ENCODE results near the gene SGPL1. TPM values are rescaled to one million over a fixed set of nuclear protein-coding genes. Genes with fewer than 3 reads are reported as not detected.

SGPL1 gene
- polyA plus RNA-seq, 3 donors from 2014 or later: 19.8 to 25.9 (median 20.3) TPM

DNA sequence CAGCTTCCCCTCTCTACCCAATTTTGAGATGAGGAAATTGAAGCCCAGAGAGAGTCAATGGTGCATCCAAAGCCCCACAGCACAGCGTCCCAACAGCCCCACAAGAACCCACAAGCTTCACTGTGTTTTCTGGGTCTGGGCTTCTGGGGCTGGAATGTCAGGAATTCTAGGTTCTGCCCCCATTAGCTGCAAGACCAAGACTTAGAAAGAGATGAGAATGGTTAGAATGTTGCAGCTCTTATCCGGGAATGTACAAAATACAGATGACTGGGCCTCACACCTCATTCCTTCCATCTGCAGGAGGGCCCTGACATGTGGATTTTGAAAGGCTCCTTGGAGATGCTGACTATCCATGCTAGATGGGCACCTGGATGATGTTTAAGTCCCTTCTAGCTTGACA, 6.0 kb upstream of the SGPL1 start:
- no peaks in the 10 kb centered on the region for H3K36me3 Mint-ChIP-seq
- no peaks in the 10 kb centered on the region for H3K9me3 Mint-ChIP-seq
- peaks cover 4 to 7% of the 10 kb centered on the region in 2 donors for H3K4me1 Mint-ChIP-seq
- no peak overlapping the region for H3K27ac Mint-ChIP-seq
- no peak for DNase-seq
- H3K27me3 Mint-ChIP-seq (ENCODE audit: low read depth in 3 of 3): peaks cover 2 to 5% (median 4%) of the 10 kb centered on the region in 3 donors
- H3K4me3 Mint-ChIP-seq: no peak overlapping the region

DNA sequence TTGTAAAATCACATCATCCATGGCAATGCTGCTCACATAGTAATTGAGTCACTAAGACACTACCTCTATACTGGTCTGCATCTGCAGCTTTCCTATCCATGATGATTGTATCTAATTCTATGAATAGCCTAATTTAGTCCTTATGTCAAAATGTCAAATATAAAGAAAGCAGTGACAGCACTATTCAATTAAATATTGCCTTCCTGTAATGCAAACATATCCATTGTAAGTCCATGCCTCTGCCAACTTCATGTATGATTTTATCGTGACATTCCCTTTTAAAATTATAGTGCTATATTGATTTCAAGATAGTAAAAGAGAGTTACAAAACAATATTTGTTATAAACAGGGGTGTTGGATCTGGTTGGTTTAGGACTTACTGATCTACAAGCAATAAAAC, 4.8 kb upstream of the SGPL1 start:
- Mint-ChIP-seq H3K9me3 (no peaks in the 10 kb centered on the region), H3K27me3 (ENCODE audit: low read depth in 3 of 3) (peaks cover 2 to 5% (median 4%) of the 10 kb centered on the region in 3 donors), H3K4me1 (peaks cover 9 to 17% of the 10 kb centered on the region in 2 donors), H3K36me3 (no peaks in the 10 kb centered on the region), H3K4me3 (no peak overlapping the region), H3K27ac (no peak overlapping the region)
- DNase-seq: no peak

DNA sequence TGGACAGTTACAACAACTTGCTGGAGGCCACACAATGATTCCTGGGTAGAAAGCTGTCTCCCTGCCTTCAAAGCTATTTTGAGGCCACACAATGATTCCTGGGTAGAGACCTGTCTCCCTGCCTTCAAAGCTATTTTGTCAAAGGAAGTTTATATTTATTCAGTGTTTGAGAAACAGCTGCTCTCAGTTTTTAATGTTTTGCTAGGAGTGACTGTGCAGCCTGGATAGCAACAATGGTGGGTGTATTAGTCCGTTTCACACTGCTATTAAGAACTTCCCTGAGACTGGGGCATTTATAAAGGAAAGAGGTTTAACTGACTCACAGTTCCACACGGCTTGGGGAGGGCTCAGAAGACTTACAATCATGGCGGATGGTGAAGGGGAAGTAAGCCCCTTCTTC, 3.9 kb upstream of the SGPL1 start:
- Mint-ChIP-seq H3K36me3 (no peaks in the 10 kb centered on the region), H3K4me1 (peaks cover 14 to 24% of the 10 kb centered on the region in 2 donors), H3K4me3 (no peak overlapping the region), H3K9me3 (no peaks in the 10 kb centered on the region), H3K27me3 (ENCODE audit: low read depth in 3 of 3) (peaks cover 2 to 7% (median 4%) of the 10 kb centered on the region in 3 donors), H3K27ac (no peak overlapping the region)
- DNase-seq: no peak

DNA sequence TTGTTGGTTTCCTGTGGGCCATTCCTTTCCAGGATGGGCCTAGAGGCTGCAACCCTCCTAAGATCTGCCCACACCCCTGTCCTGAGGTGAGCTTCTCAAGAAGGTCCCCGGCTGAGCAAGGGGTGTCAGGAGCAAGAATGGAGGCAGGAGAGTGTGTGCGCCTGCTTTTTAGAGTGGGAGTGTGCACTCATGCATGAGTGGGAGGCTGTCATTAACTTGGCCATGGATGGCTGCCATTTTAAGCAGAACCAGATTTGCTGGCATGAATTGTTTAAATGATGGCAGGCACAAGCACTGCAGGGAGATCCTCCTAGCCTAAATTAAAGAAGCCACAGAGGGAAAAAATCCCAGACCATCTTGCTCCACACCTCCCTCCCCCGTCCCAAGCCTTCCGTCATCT, 2.9 kb upstream of the SGPL1 start:
- Mint-ChIP-seq H3K4me3 (no peak overlapping the region), H3K27me3 (ENCODE audit: low read depth in 3 of 3) (peaks cover 0 to 5% (median 2%) of the 10 kb centered on the region in 3 donors), H3K27ac (peak overlapping the region in 1 of 6 donors; percentile 23), H3K4me1 (peaks cover 20 to 32% of the 10 kb centered on the region in 2 donors), H3K9me3 (no peaks in the 10 kb centered on the region), H3K36me3 (peaks cover 0 to 2% (median 0%) of the 10 kb centered on the region in 3 donors)
- no peak for DNase-seq

DNA sequence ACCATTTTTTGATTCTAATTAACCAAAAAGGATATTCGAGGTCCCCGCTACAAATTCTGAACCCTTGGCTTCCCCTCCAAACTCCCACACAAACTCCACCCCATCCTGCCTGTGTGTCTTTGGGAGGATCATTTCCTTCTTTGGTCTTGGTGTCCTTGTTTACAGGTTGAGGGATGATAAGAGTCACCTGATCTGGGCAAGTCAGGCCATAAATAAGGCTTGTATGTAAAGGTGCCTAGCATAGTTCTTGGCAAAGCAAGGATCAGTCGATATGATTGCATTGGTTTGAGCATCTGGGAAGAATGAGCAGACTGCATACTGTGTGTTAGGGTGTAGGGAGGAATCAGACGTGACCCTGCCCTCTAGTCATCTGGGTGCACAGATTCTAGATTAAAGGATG, 1.6 kb upstream of the SGPL1 start:
- Mint-ChIP-seq H3K36me3 (peaks cover 0 to 3% (median 0%) of the 10 kb centered on the region in 3 donors), H3K4me1 (peaks cover 21 to 35% of the 10 kb centered on the region in 2 donors), H3K27me3 (ENCODE audit: low read depth in 3 of 3) (peaks cover 0 to 5% (median 0%) of the 10 kb centered on the region in 3 donors), H3K27ac (peak overlapping the region in 2 of 6 donors; percentile 23 to 65), H3K4me3 (peak overlapping the region; percentile 44 to 97 (median 61)), H3K9me3 (no peaks in the 10 kb centered on the region)
- DNase-seq: no peak

DNA sequence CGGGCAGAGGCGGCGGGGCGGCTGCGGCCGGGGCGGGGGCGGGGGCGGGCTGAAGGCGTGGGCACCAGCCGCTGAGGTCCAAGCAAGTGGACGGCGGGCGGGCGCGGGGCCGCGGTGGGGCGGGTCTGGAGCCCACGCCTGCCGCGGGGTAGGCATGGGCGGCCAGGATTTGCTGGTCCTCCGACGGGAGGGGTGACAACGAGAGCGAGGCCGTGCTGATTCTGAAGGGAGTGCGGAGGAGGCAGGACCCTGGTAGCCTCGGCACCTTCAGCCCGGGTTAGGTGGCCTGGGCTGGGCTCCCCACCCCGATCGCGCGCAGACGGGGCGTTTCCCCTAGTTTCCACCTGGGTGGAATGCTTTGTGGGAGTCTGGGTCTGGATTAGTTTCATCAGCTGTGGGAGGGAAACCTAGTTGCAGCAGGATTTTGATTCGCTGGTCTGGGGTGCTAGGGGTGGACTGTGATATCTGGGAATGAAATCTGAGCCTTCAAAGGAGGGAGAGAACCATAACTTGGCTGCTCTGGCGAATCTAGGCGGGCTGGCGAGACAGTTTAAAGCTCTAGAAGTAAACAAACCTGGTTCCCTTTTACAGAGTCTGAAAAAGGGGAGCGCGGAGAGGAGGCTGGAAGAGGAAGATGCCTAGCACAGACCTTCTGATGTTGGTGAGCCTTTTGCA, 609 bp downstream of the SGPL1 start:
- H3K4me3 Mint-ChIP-seq: peak overlapping the region; percentile 93 to 97 (median 95)
- H3K9me3 Mint-ChIP-seq: no peaks in the 10 kb centered on the region
- H3K4me1 Mint-ChIP-seq: peaks cover 25 to 39% of the 10 kb centered on the region in 2 donors

DNA sequence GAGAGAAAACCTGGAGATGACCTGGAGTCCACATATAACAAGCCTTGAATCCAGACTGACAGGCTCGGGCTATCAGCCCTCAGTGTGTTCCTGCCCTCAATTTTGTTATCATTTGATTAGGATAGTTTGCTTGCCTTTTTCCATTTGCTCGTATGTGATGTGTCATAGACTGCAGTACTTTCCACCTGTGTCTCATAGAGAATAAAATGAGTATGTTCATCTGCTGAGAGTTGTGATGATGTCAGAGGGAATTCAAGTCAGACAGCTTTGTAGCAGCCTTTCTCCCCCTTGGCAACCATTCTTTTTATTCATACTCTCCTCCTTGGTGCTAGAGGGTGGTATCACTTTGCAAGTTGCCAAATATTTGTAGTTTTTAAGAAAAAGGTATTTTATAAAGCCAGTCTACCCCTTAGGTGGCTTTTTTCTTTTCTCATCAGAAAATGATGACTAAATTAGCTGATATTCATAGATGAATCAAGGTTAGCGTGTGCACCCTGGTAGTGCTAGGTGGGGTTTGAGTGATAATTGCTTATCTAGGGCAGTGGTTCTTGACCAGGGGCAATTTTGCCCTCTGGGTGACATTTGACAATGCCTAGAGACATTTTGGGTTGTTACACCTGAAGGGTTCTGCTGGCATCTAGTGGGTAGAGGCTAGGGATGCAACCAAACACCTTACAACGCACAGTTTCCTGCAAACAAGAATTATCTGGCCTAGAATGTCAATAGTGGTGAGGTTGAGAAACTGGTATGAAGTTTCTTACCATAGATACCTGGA, 5.4 kb downstream of the SGPL1 start:
- peak in 1 of 3 donors; percentile 8 for DNase-seq
- peaks cover 0 to 3% (median 0%) of the 10 kb centered on the region in 3 donors for H3K27me3 Mint-ChIP-seq (ENCODE audit: low read depth in 3 of 3)
- H3K9me3 Mint-ChIP-seq: no peaks in the 10 kb centered on the region
- peaks cover 16 to 26% of the 10 kb centered on the region in 2 donors for H3K4me1 Mint-ChIP-seq
- H3K36me3 Mint-ChIP-seq: peaks cover 7 to 33% (median 12%) of the 10 kb centered on the region in 3 donors
- H3K27ac Mint-ChIP-seq: peak overlapping the region in 1 of 6 donors; percentile 53
- no peak overlapping the region for H3K4me3 Mint-ChIP-seq

More for the DNA sequence above, 609 bp downstream of the SGPL1 start:
- H3K36me3 Mint-ChIP-seq: peaks cover under 1 to 14% (median 10%) of the 10 kb centered on the region in 3 donors
- peak overlapping the region; percentile 76 to 95 (median 91) for H3K27ac Mint-ChIP-seq
- DNase-seq: peak in 1 of 3 donors; percentile 26
- H3K27me3 Mint-ChIP-seq (ENCODE audit: low read depth in 3 of 3): peaks cover 0 to 4% (median 0%) of the 10 kb centered on the region in 3 donors

DNA sequence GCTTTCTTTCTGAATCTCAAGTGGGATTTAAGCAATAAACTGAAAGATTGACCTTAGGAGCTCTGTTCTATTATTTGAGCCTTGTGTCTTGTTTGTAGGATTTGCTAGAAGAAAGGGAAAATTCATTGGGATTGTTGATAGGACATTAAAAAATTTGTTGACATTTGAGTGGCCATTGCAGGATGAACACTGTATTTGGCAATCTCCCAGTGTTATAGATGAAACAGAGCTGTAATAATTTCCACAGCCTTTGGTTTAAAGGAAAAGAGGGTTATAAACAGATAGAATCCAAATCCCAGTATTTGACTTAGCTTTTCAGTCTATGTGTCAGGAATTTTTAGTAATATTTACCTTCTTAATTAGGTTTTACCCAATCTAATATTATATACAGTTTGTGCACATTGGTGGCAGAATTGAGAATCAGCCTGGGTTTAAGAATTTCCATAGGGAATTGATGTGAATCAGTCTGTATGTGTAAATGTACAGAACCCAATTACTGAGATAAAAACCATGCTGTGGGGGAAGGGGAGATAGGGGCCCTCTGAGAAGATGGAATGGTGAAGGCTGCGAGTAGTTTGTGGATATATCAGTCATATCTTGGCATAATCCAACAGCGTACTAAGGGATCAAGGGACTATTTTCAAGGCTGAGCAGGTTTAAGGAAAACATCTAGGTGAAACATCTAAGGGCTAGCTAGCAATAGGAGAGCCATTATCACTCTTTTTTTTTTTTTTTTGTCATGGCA, 6.5 kb downstream of the SGPL1 start:
- H3K9me3 Mint-ChIP-seq: no peaks in the 10 kb centered on the region
- peaks cover 0 to 2% (median 0%) of the 10 kb centered on the region in 3 donors for H3K27me3 Mint-ChIP-seq (ENCODE audit: low read depth in 3 of 3)
- peaks cover 12 to 34% (median 18%) of the 10 kb centered on the region in 3 donors for H3K36me3 Mint-ChIP-seq
- H3K4me3 Mint-ChIP-seq: no peak overlapping the region
- no peak for DNase-seq
- peak overlapping the region in 2 of 6 donors; percentile 3 to 50 for H3K27ac Mint-ChIP-seq
- H3K4me1 Mint-ChIP-seq: peaks cover 10 to 16% of the 10 kb centered on the region in 2 donors

DNA sequence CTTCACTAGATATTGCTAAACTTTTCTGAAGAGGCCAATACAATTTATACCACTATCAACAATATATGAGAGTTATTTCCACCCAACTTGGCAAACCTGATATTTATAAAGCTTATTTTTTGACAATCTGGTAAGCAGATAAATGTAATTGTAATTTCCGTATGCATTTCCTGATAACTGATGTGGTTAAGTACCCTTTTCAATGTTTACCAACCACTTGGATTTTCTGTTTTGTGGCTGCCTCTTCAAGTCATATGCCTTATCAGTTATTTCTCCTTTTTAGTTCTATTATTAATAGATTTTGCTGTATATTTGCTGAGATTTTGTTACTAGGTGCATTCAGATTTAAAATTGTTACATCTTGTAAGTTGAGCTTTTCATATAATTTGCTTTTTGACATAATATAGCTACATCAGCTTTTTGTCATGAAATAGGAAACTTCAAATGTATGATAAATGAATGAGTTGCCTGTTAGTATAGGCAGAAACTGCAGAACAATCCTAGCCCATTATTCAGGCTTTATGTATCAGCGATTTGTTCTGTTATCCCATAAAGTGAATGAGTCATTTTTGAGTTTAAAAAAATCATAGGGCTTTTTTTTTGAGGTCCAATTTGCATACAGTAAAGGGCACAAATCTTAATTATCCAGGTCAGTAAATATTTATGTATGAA, 11.5 kb downstream of the SGPL1 start:
- Mint-ChIP-seq H3K27ac (no peak overlapping the region), H3K4me3 (no peak overlapping the region), H3K4me1 (peaks cover 0 to 2% of the 10 kb centered on the region in 2 donors), H3K36me3 (peaks cover 12 to 26% (median 19%) of the 10 kb centered on the region in 3 donors), H3K27me3 (ENCODE audit: low read depth in 3 of 3) (no peaks in the 10 kb centered on the region), H3K9me3 (no peaks in the 10 kb centered on the region)
- no peak for DNase-seq

DNA sequence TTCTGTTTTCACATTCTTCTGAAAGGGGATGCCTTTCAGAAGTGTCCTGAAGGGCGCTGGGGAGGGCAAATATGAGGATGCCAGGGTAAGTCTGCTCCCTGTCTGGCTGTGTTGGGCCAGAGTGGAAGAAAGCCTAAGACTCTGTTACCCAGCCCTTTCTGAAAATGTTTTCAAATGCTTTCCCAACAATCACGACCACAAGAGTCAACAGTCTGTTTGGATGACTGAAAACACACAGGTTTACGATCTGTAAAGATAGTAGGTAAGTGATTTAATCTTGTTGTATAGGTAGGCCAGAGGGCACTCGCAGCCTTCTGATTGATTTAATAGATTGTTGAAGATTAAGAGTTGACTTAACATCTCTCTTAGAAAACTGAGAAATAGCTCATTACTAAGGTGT, 13.2 kb downstream of the SGPL1 start:
- Mint-ChIP-seq H3K9me3 (no peaks in the 10 kb centered on the region), H3K4me3 (no peak overlapping the region), H3K27ac (no peak overlapping the region), H3K4me1 (peaks cover 9 to 10% of the 10 kb centered on the region in 2 donors), H3K27me3 (ENCODE audit: low read depth in 3 of 3) (no peaks in the 10 kb centered on the region), H3K36me3 (peaks cover 12 to 21% (median 19%) of the 10 kb centered on the region in 3 donors)
- DNase-seq: no peak

DNA sequence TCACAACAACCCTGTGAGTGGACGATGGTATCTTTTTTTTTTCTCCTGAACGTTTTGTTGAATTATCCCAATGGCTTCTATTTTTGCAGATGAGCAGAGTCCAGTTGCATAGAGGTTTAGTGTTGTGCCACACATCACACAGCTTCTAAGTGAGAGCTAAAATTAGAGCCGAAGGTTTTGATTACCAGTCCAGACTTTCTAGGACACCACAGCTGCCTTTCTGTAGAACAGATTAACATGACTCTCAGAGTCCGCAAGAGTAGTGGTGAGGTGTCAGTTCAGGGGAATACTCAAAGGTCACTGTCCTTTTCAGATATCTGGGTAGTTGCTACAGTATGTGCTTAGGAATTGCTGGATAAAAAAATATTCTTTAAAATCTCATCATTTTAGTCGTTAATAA, 13.8 kb downstream of the SGPL1 start:
- peaks cover 9 to 16% of the 10 kb centered on the region in 2 donors for H3K4me1 Mint-ChIP-seq
- no peak for DNase-seq
- no peak overlapping the region for H3K4me3 Mint-ChIP-seq
- no peak overlapping the region for H3K27ac Mint-ChIP-seq
- H3K36me3 Mint-ChIP-seq: peaks cover 12 to 19% (median 16%) of the 10 kb centered on the region in 3 donors
- no peaks in the 10 kb centered on the region for H3K27me3 Mint-ChIP-seq (ENCODE audit: low read depth in 3 of 3)
- H3K9me3 Mint-ChIP-seq: no peaks in the 10 kb centered on the region

DNA sequence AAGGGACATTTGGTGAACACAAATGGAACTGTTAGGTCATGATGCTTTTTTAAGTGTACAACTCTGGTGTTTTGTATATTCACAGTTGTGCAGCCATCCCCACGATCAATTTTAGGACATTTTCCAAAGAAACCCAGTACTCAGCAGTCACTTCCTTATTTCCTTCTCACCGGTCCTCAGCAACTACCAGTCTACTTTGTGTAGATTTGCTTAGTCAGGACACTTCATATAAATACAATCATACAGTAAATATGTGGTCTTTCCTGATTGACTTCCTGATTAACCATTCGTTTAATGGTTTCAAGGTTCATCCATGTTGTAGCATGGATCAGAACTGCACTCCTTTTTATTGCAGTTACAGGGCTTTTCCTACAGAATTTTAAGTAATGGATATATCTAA, 14.4 kb downstream of the SGPL1 start:
- Mint-ChIP-seq H3K9me3 (no peaks in the 10 kb centered on the region), H3K27me3 (ENCODE audit: low read depth in 3 of 3) (no peaks in the 10 kb centered on the region), H3K4me1 (peaks cover 9 to 19% of the 10 kb centered on the region in 2 donors), H3K36me3 (peaks cover 12 to 19% (median 16%) of the 10 kb centered on the region in 3 donors), H3K4me3 (no peak overlapping the region), H3K27ac (no peak overlapping the region)
- no peak for DNase-seq

DNA sequence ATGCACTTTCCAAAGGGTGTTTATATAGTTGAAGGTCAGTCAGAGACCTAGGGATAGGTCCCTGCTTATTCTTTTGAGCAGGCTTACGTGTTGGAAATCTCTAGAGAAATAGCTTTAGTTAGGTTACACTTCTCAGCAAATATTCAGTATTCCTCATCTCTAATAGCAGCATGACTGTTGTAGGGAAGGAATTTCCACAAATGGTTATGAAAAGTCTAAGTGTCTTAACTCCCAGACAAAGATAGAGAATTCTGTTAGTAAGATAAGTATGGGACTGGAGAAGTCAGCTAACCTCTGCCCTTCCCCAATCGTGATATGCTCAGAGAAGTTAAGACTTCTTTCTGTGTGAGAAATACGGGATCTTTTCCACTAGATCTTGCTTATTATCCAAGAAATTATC, 16.5 kb downstream of the SGPL1 start:
- H3K27me3 Mint-ChIP-seq (ENCODE audit: low read depth in 3 of 3): no peaks in the 10 kb centered on the region
- no peak overlapping the region for H3K4me3 Mint-ChIP-seq
- H3K36me3 Mint-ChIP-seq: peaks cover 13 to 19% (median 13%) of the 10 kb centered on the region in 3 donors
- H3K27ac Mint-ChIP-seq: no peak overlapping the region
- H3K9me3 Mint-ChIP-seq: no peaks in the 10 kb centered on the region
- DNase-seq: no peak
- H3K4me1 Mint-ChIP-seq: peaks cover 9 to 25% of the 10 kb centered on the region in 2 donors
